Gastroesophageal sphincter (tissue), 4 donors: ENCODE data around the gene INHA. TPM values are rescaled to one million over a fixed set of nuclear protein-coding genes. Genes with fewer than 3 reads are reported as not detected.

ENCODE experiments used
- ATAC-seq: fragments of 150-250 bp; one replicate; pipeline ENCODE4 v1.9.1; 2016; ENCODE audit warnings: mild to moderate bottlenecking, moderate library complexity
- H3K27ac ChIP-seq, 4 donors: fragments of 200-600 bp; sonication (generic) in 3 of 4; 1 replicate in 3 of 4; 2 replicates in 1 of 4; pipeline ENCODE4 v1.5.1; 2016 to 2019
- H3K27me3 ChIP-seq: fragments of 200-600 bp; sonication (generic); one replicate; pipeline ENCODE4 v1.5.1; 2019
- H3K36me3 ChIP-seq, 2 donors: fragments of 200-600 bp; sonication (generic); one replicate each; pipeline ENCODE4 v1.5.1; 2019; ENCODE audit warnings: control low read depth in 1 of 2
- H3K4me1 ChIP-seq, 3 donors: fragments of 200-600 bp; sonication (generic); 1 replicate in 2 of 3; 2 replicates in 1 of 3; pipeline ENCODE4 v1.5.1; 2016 to 2019; ENCODE audit warnings: control low read depth in 2 of 3
- H3K4me3 ChIP-seq, 2 donors: fragments of 200-600 bp; sonication (generic); one replicate each; pipeline ENCODE4 v1.5.1; 2019; ENCODE audit warnings: mild to moderate bottlenecking in 1 of 2, moderate library complexity in 1 of 2
- H3K9me3 ChIP-seq, 3 donors: fragments of 200-600 bp; sonication (generic); one replicate each; pipeline ENCODE4 v1.5.1; 2017 to 2019; ENCODE audit warnings: control low read depth in 2 of 3
- EP300 ChIP-seq: sonication (generic); formaldehyde crosslinking; IDR thresholded peaks from one replicate; pipeline ENCODE4 v1.6.1; 2017; ENCODE audit warnings: antibody characterized with exemption, mild to moderate bottlenecking
- POLR2A ChIP-seq, 2 donors: fragments of 450-650 bp; IDR thresholded peaks; one replicate each; pipeline ENCODE4 v1.6.1; 2017; ENCODE audit warnings: antibody characterized with exemption in 2 of 2, mild to moderate bottlenecking in 2 of 2, moderate library complexity in 1 of 2
- POLR2AphosphoS5 ChIP-seq: sonication (generic); formaldehyde crosslinking; IDR thresholded peaks from one replicate; pipeline ENCODE4 v1.6.1; 2017; ENCODE audit warnings: antibody characterized with exemption
- WGBS, 2 donors: methylation state at CpG; one replicate each; pipeline ENCODE4 v1.1.5; 2018; ENCODE audit warnings: low coverage in 1 of 2; 5-methylcytosine and 5-hydroxymethylcytosine counted together
- total RNA-seq, 4 donors: library from RNA; depleted of rRNA; stranded (reverse); fragments of >200 nt; gene quantifications; one replicate each; pipeline ENCODE4 v1.1.0, GENCODE V29; 2016
- TF ChIP-seq, protein P1 (sequence below), 4 experiments: fragments of 200-600 bp in 2 of 4; fragments of 450-650 bp in 2 of 4; sonication (generic) in 1 of 4; IDR thresholded peaks; one replicate each; pipeline ENCODE4 v1.5.1; 2017 to 2019; ENCODE audit warnings: antibody characterized with exemption in 4 of 4, mild to moderate bottlenecking in 2 of 4, moderate library complexity in 2 of 4

Gene INHA
- total RNA-seq, 4 donors from 2014 or later: 1.8 to 4.4 TPM; not detected in 2

- no peak overlapping the region for H3K27ac ChIP-seq
- WGBS, 2 donors: 65 to 78% methylated on average over 5 to 8 of the region's 21 CpGs
- H3K9me3 ChIP-seq: no peaks in the 10 kb centered on the region
- no peaks in the 10 kb centered on the region for H3K27me3 ChIP-seq
- H3K4me3 ChIP-seq: no peak overlapping the region
- peaks cover 0 to 75% of the 10 kb centered on the region in 2 donors for H3K36me3 ChIP-seq
- H3K4me1 ChIP-seq: peaks cover 0 to 14% (median 0%) of the 10 kb centered on the region in 3 donors
- no peak for ATAC-seq
- TF ChIP-seq, protein P1, sequence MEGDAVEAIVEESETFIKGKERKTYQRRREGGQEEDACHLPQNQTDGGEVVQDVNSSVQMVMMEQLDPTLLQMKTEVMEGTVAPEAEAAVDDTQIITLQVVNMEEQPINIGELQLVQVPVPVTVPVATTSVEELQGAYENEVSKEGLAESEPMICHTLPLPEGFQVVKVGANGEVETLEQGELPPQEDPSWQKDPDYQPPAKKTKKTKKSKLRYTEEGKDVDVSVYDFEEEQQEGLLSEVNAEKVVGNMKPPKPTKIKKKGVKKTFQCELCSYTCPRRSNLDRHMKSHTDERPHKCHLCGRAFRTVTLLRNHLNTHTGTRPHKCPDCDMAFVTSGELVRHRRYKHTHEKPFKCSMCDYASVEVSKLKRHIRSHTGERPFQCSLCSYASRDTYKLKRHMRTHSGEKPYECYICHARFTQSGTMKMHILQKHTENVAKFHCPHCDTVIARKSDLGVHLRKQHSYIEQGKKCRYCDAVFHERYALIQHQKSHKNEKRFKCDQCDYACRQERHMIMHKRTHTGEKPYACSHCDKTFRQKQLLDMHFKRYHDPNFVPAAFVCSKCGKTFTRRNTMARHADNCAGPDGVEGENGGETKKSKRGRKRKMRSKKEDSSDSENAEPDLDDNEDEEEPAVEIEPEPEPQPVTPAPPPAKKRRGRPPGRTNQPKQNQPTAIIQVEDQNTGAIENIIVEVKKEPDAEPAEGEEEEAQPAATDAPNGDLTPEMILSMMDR (IDR thresholded peaks at IDR 0.05): no peak
- TF ChIP-seq POLR2A (IDR thresholded peaks at IDR 0.05) (no peak), POLR2AphosphoS5 (no peak), EP300 (no peak)
Measured at GRCh38 chr2:219565130-219566080, 6.7 kb upstream of the INHA start.

DNA sequence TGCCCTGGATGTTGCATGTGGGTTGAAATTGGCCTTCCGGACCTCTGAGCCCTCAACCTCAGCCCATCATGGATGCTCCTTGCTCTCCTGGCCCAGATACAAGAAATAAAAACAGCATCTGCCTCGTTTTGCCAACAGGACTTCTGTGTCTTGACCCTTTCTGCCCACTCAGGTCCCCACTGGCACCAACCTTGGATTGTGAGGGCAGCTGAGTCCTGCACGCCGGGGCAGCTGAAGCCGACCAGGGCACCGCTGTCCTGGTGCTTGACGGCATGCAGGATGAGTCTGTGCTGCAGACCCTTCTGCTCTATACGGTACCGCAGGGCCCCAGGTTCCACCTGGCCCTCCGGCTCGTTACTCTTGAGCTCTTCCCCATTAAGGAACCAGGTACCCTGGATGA lies 5.5 kb upstream of the INHA start:
- TF ChIP-seq EP300: no peak
- no peak for TF ChIP-seq POLR2AphosphoS5
- TF ChIP-seq, protein P1 (IDR thresholded peaks at IDR 0.05): no peak
- no peak for TF ChIP-seq POLR2A (IDR thresholded peaks at IDR 0.05)
- H3K4me3 ChIP-seq: no peak overlapping the region
- H3K27ac ChIP-seq: no peak overlapping the region
- WGBS, 2 donors: 71 to 96% methylated on average over 2 to 5 of the region's 11 CpGs
- H3K27me3 ChIP-seq: no peaks in the 10 kb centered on the region
- H3K4me1 ChIP-seq: peaks cover 0 to 16% (median 0%) of the 10 kb centered on the region in 3 donors
- no peak for ATAC-seq
- peaks cover 0 to 66% of the 10 kb centered on the region in 2 donors for H3K36me3 ChIP-seq
- no peaks in the 10 kb centered on the region for H3K9me3 ChIP-seq

- no peak for ATAC-seq
- no peak overlapping the region for H3K27ac ChIP-seq
Measured at GRCh38 chr2:219567131-219567530, 5.0 kb upstream of the INHA start.

DNA sequence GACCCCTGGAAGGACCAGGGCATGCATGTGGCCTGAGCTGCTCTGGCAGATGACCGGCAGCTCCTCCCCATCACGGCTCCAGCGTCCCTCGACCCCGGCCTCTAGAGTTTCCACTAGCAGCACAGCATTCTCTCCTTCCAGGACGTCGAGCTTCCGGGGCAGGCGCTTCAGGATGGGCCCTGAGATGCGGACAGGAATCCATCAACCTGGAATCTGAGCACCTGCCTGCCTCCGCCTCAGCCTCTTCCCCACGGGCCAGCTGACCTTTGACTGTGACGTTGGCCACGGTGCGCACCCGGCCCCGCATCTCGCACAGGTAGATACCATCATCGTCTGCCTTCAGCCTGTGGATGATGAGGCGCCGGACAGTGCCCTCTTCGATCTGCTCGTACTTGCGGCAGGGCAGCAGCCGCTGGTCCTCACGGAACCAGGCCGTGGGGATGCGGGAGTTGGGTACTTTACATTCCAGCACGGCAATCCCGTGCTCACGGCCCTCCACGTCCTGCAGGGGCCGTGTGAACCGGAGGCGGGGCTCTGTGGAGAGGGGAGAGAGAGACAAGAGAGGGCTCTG lies 4.2 kb upstream of the INHA start:
- ATAC-seq: no peak
- Histone ChIP-seq H3K4me3 (no peak overlapping the region), H3K27me3 (no peaks in the 10 kb centered on the region), H3K36me3 (peaks cover 0 to 54% of the 10 kb centered on the region in 2 donors), H3K4me1 (peaks cover 0 to 22% (median 0%) of the 10 kb centered on the region in 3 donors), H3K9me3 (no peaks in the 10 kb centered on the region), H3K27ac (no peak overlapping the region)
- 60 to 97% methylated on average over 1 to 6 of the region's 35 CpGs for WGBS, 2 donors
- TF ChIP-seq EP300: no peak
- TF ChIP-seq, protein P1 (IDR thresholded peaks at IDR 0.05): no peak
- no peak for TF ChIP-seq POLR2AphosphoS5

More at GRCh38 chr2:219567131-219567530, 5.0 kb upstream of the INHA start:
- Histone ChIP-seq H3K9me3 (no peaks in the 10 kb centered on the region), H3K4me3 (no peak overlapping the region), H3K36me3 (peaks cover 0 to 61% of the 10 kb centered on the region in 2 donors), H3K4me1 (peaks cover 0 to 20% (median 0%) of the 10 kb centered on the region in 3 donors), H3K27me3 (no peaks in the 10 kb centered on the region)
- 97% methylated on average over 15 of the region's 18 CpGs; no CpG with 5 or more reads in 1 of the 2 donors for WGBS, 2 donors
- TF ChIP-seq EP300 (no peak), POLR2A (IDR thresholded peaks at IDR 0.05) (no peak), POLR2AphosphoS5 (no peak)
- TF ChIP-seq, protein P1 (IDR thresholded peaks at IDR 0.05): no peak
